BLaER1 treated with 17β-estradiol and CSF1 and Interleukin-3, amounts not matched to agents 10 nM and 100 nM (cell line): ENCODE data around the gene TC2N.
"Not testable (repeated sequence)": the region's sequence is repeated elsewhere in the genome, so short reads cannot be mapped to it uniquely, and the experiment has no call there.

Experiments used
- H3K27ac ChIP-seq, 11 experiments: shearing (Covaris generic); formaldehyde crosslinking; 2 replicates each; pipeline ENCODE4 v1.8.1; 2022
- H3K27me3 ChIP-seq, 11 experiments: shearing (Covaris generic); formaldehyde crosslinking; 2 replicates each; pipeline ENCODE4 v1.8.1; 2022
- H3K36me3 ChIP-seq, 11 experiments: shearing (Covaris generic); formaldehyde crosslinking; 2 replicates each; pipeline ENCODE4 v1.8.1; 2022
- H3K4me1 ChIP-seq, 10 experiments: shearing (Covaris generic); formaldehyde crosslinking; 2 replicates each; pipeline ENCODE4 v1.8.1; 2022
- H3K4me2 ChIP-seq, 11 experiments: shearing (Covaris generic); formaldehyde crosslinking; 2 replicates each; pipeline ENCODE4 v1.8.1; 2022
- H3K4me3 ChIP-seq, 10 experiments: shearing (Covaris generic); formaldehyde crosslinking; 2 replicates each; pipeline ENCODE4 v1.8.1; 2022
- H3K9ac ChIP-seq, 11 experiments: shearing (Covaris generic); formaldehyde crosslinking; 2 replicates each; pipeline ENCODE4 v1.8.1; 2022
- H3K9me3 ChIP-seq, 11 experiments: shearing (Covaris generic); formaldehyde crosslinking; replicated peaks in 1 of 11; 2 replicates each; pipeline ENCODE4 v1.8.1; 2022
- H4K20me1 ChIP-seq, 11 experiments: shearing (Covaris generic); formaldehyde crosslinking; 2 replicates each; pipeline ENCODE4 v1.8.1; 2022
- Cebpa-rat ChIP-seq, 11 experiments: shearing (Covaris generic); IDR thresholded peaks; 2 replicates each; pipeline ENCODE4 v1.8.1; 2022

Gene TC2N

DNA sequence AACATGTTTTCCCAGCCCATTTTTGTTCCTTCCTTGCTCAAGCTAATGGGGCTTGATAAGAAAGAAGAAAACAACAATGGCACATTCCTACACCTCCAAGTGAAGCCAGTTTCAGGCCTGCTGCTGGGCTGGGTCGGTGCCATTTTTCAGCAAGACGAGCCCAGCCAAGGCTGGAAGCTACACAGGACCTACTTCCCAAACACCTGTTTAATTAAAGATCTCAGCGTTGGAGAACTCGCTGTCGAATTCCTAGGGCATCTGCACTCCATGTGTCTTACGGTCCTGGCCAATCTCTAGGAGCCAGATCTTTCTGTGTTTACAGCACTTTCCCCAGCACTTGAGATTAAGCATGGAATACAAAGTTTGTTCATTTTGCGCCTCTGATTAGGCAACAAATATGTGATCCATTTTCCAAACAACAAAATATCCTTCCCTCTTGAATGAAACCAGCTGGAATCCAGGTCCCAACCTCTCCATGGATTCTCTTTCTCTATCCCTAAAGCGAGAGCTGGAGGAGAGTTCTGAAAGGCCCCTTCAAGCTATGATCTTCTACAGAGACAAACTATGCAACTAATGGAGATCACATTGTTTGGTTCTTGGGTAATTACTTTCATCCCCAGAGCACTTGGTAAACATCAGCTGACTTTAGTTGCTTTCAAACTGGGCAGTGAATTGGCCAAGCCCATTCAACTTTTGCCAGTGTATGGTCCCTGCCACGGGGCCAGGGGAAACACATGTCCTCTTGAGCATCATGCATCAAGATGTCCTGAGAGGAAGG is 34.3 kb upstream of the TC2N start:
- H3K4me1 ChIP-seq = no peaks in the 10 kb centered on the region; a peak in 2 of 20 replicates
- no peak overlapping the region for H3K4me3 ChIP-seq
- H3K9ac ChIP-seq = no peak overlapping the region
- no peaks in the 10 kb centered on the region for H4K20me1 ChIP-seq
- no peak for TF ChIP-seq Cebpa-rat (IDR thresholded peaks at IDR 0.05)
- no peak overlapping the region for H3K27ac ChIP-seq
- no peaks in the 10 kb centered on the region for H3K27me3 ChIP-seq
- H3K4me2 ChIP-seq = no peak overlapping the region
- H3K36me3 ChIP-seq = no peaks in the 10 kb centered on the region
- H3K9me3 ChIP-seq = peaks cover 0 to 7% (median 0%) of the 10 kb centered on the region in 11 experiments; a peak in 2 of 22 replicates

DNA sequence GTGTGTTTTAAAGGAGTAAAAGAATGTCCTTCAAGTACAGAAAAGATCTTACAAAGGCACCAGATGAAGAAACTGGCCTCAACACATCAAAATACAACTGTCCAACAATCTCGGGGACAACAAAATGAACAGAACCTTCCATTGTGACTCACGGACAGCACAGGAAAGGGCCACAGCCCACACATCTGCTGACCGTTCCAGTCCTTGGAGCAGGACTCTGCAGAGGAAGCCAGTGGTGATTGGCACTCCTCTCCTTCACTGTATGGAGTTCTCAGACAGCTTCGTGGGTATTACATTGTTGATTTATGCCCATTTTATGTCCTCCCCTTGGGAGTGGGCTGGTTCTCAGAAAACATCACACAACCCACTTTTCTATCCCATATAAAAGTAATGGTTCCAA is 32.5 kb upstream of the TC2N start:
- Histone ChIP-seq H3K4me2 (no peak overlapping the region), H3K36me3 (no peaks in the 10 kb centered on the region), H3K27me3 (no peaks in the 10 kb centered on the region), H4K20me1 (no peaks in the 10 kb centered on the region), H3K4me3 (no peak overlapping the region), H3K27ac (no peak overlapping the region), H3K4me1 (no peaks in the 10 kb centered on the region; a peak in 2 of 20 replicates), H3K9me3 (no peaks in the 10 kb centered on the region), H3K9ac (no peak overlapping the region)
- TF ChIP-seq Cebpa-rat (IDR thresholded peaks at IDR 0.05) = no peak

GRCh38 chr14:91899213-91899612 is 31.9 kb upstream of the TC2N start:
- Histone ChIP-seq H3K9ac (no peak overlapping the region), H3K4me2 (no peak overlapping the region), H4K20me1 (no peaks in the 10 kb centered on the region), H3K36me3 (no peaks in the 10 kb centered on the region), H3K27ac (no peak overlapping the region), H3K9me3 (no peaks in the 10 kb centered on the region), H3K4me1 (no peaks in the 10 kb centered on the region; a peak in 2 of 20 replicates), H3K27me3 (no peaks in the 10 kb centered on the region), H3K4me3 (no peak overlapping the region)
- TF ChIP-seq Cebpa-rat (IDR thresholded peaks at IDR 0.05) = no peak

DNA sequence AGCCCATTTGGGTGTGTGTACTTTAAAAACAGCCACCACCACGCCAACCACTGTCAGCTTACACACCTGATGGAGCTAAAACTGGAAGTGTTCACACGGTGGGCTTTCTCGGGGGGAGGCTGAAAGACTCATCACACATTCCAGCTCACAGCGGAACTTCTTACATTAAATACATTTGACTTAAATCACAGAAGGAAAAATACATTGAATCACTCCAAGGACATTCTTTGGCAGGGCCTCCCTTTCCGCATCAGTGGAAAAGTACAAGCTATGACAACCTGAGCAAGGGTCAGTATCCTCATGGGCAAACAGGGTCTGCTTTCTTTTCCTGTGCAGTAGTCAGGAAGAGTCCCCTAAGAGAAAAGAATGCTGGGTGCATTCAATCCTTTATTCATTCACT is 31.0 kb upstream of the TC2N start:
- TF ChIP-seq Cebpa-rat (IDR thresholded peaks at IDR 0.05) = no peak
- H3K27ac ChIP-seq = no peak overlapping the region
- no peaks in the 10 kb centered on the region for H3K9me3 ChIP-seq
- H3K9ac ChIP-seq = no peak overlapping the region
- H3K4me2 ChIP-seq = no peak overlapping the region
- H4K20me1 ChIP-seq = no peaks in the 10 kb centered on the region
- H3K4me1 ChIP-seq = no peaks in the 10 kb centered on the region; a peak in 2 of 20 replicates
- H3K4me3 ChIP-seq = no peak overlapping the region
- no peaks in the 10 kb centered on the region for H3K27me3 ChIP-seq
- no peaks in the 10 kb centered on the region for H3K36me3 ChIP-seq

DNA sequence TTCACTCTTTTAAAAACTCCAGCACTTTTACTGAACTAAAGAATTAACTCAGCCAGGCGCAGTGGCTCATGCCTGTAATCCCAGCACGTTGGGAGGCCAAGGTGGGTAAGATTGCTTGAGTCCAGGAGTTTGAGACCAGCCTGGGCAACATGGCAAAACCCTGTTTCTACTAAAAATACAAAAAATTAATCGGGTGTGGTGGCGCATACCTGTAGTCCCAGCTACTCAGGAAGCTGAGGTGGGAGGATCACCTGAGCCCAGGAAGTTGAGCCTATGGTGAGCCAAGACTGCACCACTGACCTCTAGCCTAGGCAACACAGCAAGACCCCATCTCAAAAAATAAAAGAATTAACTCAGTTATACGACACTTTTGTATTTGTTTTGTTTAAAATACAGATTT is 30.4 kb upstream of the TC2N start:
- not testable (repeated sequence) for H3K27ac ChIP-seq, H3K4me3 ChIP-seq, H3K9me3 ChIP-seq, H3K4me2 ChIP-seq, H3K4me1 ChIP-seq, H3K36me3 ChIP-seq, H4K20me1 ChIP-seq, H3K27me3 ChIP-seq, H3K9ac ChIP-seq

- no peak overlapping the region for H3K4me3 ChIP-seq
- no peak overlapping the region for H3K27ac ChIP-seq
- no peaks in the 10 kb centered on the region for H3K27me3 ChIP-seq
- H3K36me3 ChIP-seq = no peaks in the 10 kb centered on the region
- TF ChIP-seq Cebpa-rat (IDR thresholded peaks at IDR 0.05) = no peak
- no peaks in the 10 kb centered on the region for H3K9me3 ChIP-seq
- H3K4me1 ChIP-seq = no peaks in the 10 kb centered on the region; a peak in 2 of 20 replicates
- H3K4me2 ChIP-seq = no peak overlapping the region
- H4K20me1 ChIP-seq = no peaks in the 10 kb centered on the region
- no peak overlapping the region for H3K9ac ChIP-seq
These were observed 29.9 kb upstream of the TC2N start for GRCh38 chr14:91897106-91897701.

DNA sequence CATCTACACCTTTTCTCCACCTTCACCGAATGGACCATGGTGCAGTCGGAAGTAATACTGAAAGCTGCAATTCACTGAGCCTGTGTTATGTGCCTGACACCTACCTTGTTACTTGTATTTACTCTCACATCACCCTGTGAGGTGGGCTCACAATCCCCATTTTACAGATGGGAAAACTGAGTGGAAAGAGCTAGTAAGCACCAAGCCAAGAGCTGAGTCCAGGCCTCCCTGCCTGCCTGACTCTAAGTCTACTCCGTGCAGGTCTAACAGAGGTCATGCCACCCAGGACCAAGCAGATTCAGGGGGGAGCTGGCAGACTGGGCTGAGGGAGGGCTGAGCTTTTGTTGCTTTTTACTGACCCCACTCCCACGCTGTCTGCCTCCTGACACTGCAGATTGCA is 29.1 kb upstream of the TC2N start:
- Histone ChIP-seq H4K20me1 (no peaks in the 10 kb centered on the region), H3K36me3 (no peaks in the 10 kb centered on the region), H3K27me3 (no peaks in the 10 kb centered on the region), H3K4me3 (no peak overlapping the region), H3K4me1 (no peaks in the 10 kb centered on the region; a peak in 2 of 20 replicates), H3K9ac (no peak overlapping the region), H3K4me2 (no peak overlapping the region), H3K27ac (no peak overlapping the region), H3K9me3 (no peaks in the 10 kb centered on the region)
- TF ChIP-seq Cebpa-rat (IDR thresholded peaks at IDR 0.05) = no peak

- TF ChIP-seq Cebpa-rat (IDR thresholded peaks at IDR 0.05) = no peak
These were observed 26.3 kb upstream of the TC2N start for GRCh38 chr14:91893669-91894068.

GRCh38 chr14:91893007-91893406 is 25.7 kb upstream of the TC2N start:
- H3K9me3 ChIP-seq = no peaks in the 10 kb centered on the region
- no peaks in the 10 kb centered on the region for H4K20me1 ChIP-seq
- H3K4me1 ChIP-seq = no peaks in the 10 kb centered on the region; a peak in 2 of 20 replicates
- H3K4me2 ChIP-seq = no peak overlapping the region
- no peak for TF ChIP-seq Cebpa-rat (IDR thresholded peaks at IDR 0.05)
- H3K27me3 ChIP-seq = no peaks in the 10 kb centered on the region
- H3K9ac ChIP-seq = no peak overlapping the region
- no peaks in the 10 kb centered on the region for H3K36me3 ChIP-seq
- no peak overlapping the region for H3K27ac ChIP-seq
- H3K4me3 ChIP-seq = no peak overlapping the region

More at GRCh38 chr14:91893669-91894068, 26.3 kb upstream of the TC2N start:
- no peaks in the 10 kb centered on the region for H3K9me3 ChIP-seq
- no peaks in the 10 kb centered on the region for H4K20me1 ChIP-seq
- H3K27me3 ChIP-seq = no peaks in the 10 kb centered on the region
- no peaks in the 10 kb centered on the region for H3K36me3 ChIP-seq
- H3K4me3 ChIP-seq = no peak overlapping the region
- H3K9ac ChIP-seq = no peak overlapping the region
- no peaks in the 10 kb centered on the region; a peak in 2 of 20 replicates for H3K4me1 ChIP-seq
- no peak overlapping the region for H3K4me2 ChIP-seq
- H3K27ac ChIP-seq = no peak overlapping the region

- Histone ChIP-seq H3K4me2 (no peak overlapping the region), H3K9me3 (no peaks in the 10 kb centered on the region), H3K27ac (no peak overlapping the region), H3K27me3 (no peaks in the 10 kb centered on the region), H3K4me1 (no peaks in the 10 kb centered on the region), H3K4me3 (no peak overlapping the region), H4K20me1 (no peaks in the 10 kb centered on the region), H3K36me3 (no peaks in the 10 kb centered on the region), H3K9ac (no peak overlapping the region)
- TF ChIP-seq Cebpa-rat (IDR thresholded peaks at IDR 0.05) = no peak
These were observed 24.4 kb upstream of the TC2N start for GRCh38 chr14:91891721-91892220.
